IPS-18c (cell line): Measurements from ENCODE around the gene RSU1.

ENCODE experiments used
- H3K4me3 ChIP-seq: 2 replicates; pipeline ENCODE4 v1.7.0; 2013; ENCODE audit warnings: low read depth, mild to moderate bottlenecking, low read length, moderate library complexity; ENCODE audit not compliant: insufficient read depth
- H3K9me3 ChIP-seq: one replicate; pipeline ENCODE4 v1.6.1; 2013; ENCODE audit warnings: mild to moderate bottlenecking, low read length, moderate library complexity; ENCODE audit not compliant: control insufficient read depth, insufficient read depth

Gene RSU1

DNA sequence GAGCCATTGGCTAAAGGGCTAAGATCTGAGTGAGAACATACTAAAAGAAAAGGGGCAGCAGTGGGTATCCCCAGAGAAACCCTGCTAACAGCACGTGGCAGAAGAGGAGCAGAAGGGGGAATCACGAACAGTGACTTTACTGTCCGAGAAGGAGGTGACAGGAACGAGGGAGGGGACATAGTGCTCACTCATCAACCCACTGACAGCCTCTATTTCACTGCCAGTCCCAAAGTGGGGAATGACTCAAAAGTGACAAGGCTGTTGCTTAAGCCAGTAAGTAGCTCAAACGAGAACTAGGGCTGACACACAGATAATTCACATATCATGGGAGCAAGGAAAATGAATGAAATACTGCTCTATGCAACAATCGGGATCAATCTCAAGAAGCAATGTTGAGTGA, 92.7 kb downstream of the RSU1 start:
- Histone ChIP-seq H3K4me3 (no peak overlapping the region), H3K9me3 (no peaks in the 10 kb centered on the region)

DNA sequence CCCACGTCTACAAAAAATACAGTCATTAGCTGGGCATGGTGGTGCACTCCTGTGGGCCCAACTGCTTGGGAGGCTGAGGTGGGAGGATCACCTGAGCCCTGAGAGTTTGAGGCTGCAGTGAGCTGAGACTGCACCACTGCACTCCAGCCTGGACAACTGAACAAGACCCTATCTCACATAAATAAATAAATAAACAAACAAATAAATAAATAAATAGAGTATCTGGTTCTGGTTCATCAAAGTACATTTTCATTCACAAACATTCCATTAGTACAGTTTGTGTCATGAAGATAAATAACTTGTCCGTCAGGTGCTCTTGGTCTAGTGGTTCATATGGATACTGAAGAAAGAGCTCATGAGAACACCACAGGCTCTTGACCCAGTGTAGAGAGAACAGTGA, 96.4 kb downstream of the RSU1 start:
- H3K9me3 ChIP-seq: no peaks in the 10 kb centered on the region
- no peak overlapping the region for H3K4me3 ChIP-seq

DNA sequence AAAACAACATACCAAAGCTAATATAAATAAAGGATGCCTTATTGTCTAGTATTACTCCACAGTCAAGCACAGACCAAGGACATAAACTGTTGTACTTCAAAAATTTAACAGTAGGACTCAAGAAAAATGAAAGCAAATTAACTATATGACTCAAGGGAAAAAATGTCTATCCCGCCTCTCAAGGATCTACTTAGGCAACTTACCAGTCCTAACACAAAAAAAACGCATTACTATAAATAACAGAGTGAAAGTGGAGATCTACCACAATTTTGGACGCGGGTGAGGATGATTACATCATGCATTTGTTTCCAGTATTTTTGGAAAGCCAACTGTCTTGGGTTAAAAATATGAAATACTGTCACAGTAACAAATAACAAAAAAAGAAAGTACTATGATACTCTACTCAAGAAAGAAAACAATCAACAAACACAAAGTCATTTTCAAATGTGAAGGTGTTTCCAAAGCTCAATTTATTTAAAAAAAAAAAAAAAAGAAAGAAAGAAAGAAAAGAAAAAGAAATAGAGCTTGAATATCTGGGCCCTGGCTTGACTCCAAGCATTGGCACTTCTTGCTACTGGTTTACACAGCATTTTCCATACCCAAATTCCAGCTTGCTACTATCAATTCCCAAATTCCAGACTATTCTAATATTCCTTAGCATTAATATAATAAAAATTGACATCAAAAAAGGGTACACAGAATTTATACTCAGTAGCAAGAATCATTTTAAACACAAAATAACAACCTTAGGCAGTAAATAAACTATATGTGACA, 99.4 kb downstream of the RSU1 start:
- H3K4me3 ChIP-seq: no peak overlapping the region
- no peaks in the 10 kb centered on the region for H3K9me3 ChIP-seq

DNA sequence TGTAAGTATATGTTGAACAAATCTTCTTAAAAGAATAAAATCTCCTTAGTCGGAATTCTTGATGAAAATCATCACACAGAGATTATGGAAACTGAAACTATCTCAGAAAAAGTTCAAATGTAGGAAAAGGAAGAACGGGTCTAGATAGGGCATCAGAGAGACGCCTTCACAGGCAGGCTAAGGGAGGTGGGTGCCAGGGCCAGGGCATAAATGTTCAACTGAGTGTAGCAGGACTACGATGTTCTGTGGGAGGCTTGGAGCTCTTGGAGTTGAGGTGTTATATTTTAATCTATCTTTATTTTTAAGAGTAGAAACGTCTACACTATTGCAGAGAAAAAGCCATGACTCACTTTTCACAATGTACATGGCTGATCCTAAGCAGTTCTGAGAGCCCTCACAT, 101.2 kb downstream of the RSU1 start:
- Histone ChIP-seq H3K9me3 (peaks cover 2% of the 10 kb centered on the region), H3K4me3 (no peak overlapping the region)

DNA sequence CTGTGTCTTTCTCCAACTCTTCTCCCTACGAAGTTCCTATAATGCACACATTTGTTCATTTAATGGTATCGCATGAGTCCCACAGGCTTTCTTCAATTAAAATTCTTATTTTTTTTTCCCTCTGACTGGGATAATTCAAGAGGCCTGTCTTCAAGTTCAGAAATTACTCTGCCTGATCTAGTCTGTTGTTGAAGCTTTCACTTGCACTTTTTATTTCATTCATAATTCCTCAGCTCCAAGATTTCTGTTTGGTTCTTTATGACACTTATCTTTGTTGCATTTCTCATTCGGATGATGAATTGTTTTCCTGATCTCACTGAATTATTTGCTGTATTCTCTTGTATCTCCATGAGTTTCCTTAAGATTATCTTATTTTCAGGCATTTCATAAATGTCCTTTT, 103.9 kb downstream of the RSU1 start:
- H3K9me3 ChIP-seq: peaks cover 2% of the 10 kb centered on the region
- no peak overlapping the region for H3K4me3 ChIP-seq

DNA sequence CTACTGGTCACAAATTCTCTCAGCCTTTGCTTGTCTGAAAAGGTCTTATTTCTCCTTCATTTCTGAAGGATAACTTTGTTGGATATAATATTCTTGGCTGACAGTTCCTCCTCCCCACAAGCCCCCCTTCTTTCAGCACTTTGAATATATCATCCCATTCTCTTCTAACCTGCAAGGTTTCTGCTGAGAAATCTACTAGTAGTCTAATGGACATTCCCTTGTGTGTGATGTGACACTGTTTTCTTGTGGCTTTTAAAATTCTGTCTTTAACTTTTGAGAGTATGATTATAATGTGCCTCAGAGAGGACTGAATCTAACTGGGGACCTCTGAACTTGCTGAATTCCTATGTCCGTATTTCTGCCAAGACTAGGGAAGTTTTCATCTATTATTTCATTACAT, 104.3 kb downstream of the RSU1 start:
- Histone ChIP-seq H3K9me3 (peaks cover 2% of the 10 kb centered on the region), H3K4me3 (no peak overlapping the region)

DNA sequence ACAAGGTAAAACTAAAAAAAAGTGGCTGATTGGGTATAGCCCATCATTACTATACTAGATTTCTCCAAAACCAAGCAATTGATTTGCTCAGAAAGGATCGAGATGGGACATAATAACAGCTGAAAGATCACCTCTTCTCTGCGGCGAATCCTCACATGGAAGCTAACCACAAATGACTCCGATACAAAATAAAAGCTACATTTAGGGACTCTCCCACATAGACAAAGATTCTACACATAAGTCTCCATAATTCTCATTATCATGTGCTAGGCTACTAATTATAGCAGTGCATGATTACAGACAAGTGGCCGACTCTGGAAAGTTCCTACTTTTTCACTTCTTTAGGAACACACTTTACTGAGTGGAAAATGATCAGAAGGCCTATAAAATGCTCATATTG, 116.9 kb downstream of the RSU1 start:
- H3K9me3 ChIP-seq: peaks cover 3% of the 10 kb centered on the region
- no peak overlapping the region for H3K4me3 ChIP-seq

DNA sequence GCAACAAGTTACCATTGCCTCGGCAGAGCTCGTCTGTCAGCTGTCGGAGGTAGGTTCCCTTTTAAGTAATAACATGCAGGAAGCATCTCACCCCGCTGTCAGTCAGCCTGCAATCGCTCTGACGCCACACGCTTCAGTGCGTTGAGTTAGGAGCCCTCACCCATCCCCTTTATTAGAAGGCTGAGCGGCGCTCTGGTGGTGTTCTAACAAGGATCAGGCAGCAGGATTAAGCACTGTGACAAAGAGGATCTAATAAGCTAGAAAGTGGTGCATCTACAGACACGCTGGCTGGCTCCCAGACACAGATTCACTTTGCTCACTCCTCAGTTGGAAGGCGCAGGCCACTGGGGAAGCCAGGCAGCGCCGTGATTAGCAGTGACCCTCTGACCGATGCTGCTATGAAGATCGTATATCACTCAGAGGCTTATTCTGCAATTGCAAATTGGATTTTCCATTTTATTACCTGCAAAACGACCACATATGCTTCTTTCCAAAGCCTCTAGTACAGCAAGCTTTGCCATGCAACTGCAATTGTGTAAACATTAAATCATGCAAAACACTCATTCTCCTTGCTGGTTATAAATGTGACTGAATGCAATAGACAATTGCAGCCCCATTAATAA, 117.7 kb downstream of the RSU1 start:
- Histone ChIP-seq H3K4me3 (no peak overlapping the region), H3K9me3 (peaks cover 3% of the 10 kb centered on the region)

DNA sequence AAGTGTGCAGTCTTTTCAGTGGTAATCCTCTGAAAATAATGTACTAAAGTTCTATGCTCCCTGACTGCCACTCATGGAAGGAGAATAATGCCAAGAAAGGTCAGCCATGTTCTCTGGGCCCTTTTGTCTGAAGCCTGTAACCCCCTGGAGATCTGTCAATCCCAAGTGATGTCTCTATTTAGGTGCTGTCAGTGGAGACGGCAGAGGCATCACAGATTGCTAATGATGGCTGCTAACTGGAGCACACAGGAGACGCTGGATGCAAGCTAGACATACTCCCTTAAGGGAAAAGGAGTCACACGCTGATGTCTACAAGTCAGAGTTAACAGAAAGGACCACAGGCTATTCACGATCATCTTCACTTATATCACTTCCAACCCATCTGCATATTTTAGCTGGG, 118.8 kb downstream of the RSU1 start:
- Histone ChIP-seq H3K4me3 (no peak overlapping the region), H3K9me3 (peaks cover 3% of the 10 kb centered on the region)

DNA sequence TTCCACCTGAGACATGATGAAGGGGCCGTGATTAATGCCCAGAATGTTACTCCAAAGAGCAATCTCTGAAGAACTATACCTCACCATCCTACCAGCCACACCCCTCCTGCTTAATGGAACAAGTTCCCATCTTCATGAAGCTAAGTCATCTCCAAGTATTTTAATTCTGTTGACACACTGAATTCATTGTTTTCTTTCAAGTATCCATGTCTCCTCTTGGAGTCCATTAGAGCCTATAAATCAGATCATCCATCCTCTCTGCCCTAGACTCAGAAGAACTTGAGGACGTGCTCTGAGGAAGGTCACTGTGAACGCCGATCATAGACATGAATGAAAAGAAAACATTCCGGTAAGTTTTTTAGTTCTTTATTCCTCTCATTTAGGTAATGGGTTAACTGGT, 126.8 kb downstream of the RSU1 start:
- Histone ChIP-seq H3K9me3 (no peaks in the 10 kb centered on the region), H3K4me3 (no peak overlapping the region)

DNA sequence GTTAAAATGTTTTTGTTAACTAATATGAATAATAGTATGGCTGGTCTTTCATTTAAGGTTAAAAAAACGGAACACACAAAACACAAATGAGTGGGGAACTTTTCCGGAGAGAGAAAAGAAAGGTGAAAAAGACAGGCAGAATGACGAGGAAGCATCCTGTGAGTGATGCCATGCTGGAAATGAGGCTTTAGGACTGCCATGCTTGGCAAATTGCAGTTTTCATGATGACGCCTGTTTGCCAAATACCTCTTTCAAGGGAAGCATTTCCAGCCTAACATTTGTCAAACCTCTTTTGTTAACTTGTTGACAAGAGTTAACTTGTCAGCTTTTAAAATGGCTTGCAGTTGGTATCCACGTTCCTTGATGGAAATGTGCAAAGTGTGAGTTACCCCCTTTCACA, 127.5 kb downstream of the RSU1 start:
- Histone ChIP-seq H3K9me3 (no peaks in the 10 kb centered on the region), H3K4me3 (no peak overlapping the region)

DNA sequence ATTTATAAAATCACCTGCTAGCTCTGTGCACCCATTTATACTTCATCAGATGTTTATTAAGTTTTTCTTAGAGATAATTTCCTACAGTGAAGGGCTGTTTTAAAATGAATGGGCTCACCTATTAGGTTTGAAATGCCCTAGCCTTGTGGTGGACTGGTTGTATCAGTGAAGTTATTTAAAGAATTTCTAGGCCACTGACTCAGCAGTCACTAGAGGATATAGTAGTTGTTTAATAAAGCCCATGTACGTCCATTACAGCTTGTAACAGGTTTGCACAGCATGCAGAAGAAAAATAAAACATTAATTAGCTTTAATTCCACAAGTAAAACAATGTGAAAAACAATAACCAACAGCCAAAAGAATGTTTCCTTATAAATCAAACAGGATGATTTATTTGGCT, 128.0 kb downstream of the RSU1 start:
- Histone ChIP-seq H3K4me3 (no peak overlapping the region), H3K9me3 (no peaks in the 10 kb centered on the region)

DNA sequence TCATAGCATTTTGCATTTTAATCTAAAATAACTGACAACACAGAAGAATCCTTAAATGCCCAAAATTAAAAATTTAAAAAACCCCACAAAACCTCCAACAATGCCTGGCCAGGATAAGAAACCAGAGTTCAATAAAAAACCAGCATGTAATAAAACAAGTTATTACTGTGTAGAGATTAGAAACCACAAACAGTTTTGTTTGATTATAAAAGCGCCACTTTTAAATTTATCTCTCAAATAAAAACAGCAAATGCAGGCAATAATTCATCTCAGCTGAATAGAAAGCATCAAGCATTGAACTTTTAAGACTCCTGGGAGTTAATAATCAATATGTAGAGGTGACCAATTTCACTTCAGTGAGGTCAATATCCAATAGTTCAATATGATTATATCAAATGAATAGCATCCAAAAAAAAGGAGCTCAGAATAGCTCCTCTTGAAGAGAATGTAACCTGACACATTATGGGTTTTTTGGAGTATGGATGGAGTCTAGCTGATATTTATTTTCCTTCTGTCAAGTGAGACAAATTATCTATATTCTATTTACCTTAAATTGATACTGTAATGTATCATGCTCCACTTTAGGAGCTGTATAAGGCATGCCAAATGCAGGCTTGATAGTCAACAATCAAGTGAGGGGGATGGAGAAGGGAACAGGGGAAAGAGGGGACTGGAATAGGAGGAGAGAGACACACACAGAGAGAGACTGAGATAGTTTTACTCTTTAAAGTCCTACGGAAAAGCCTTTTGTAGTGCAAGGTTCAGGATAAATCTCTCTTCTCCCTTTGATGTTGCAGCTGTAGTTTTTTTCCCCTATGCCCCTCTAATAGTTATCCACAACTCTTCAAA, 130.9 kb downstream of the RSU1 start:
- no peaks in the 10 kb centered on the region for H3K9me3 ChIP-seq

DNA sequence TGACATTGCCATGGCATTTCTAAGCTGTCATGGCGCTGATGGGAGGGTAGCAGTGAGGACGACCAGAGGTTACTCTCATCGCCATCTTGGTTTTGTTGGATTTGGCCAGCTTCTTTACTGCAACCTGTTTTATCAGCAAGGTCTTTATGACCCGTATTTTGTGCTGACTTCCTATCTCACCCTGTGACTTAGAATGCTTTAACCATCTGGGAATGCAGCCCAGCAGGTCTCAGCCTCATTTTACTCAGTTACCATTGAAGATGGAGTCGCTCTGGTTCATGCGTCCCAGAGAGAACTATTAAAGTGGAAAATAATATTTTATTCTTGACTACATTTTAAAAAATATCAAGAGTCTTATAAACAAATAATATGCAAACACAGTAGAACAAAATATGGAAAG, 131.7 kb downstream of the RSU1 start:
- no peak overlapping the region for H3K4me3 ChIP-seq
- H3K9me3 ChIP-seq: no peaks in the 10 kb centered on the region

More for the DNA sequence above, 130.9 kb downstream of the RSU1 start:
- H3K4me3 ChIP-seq: no peak overlapping the region

DNA sequence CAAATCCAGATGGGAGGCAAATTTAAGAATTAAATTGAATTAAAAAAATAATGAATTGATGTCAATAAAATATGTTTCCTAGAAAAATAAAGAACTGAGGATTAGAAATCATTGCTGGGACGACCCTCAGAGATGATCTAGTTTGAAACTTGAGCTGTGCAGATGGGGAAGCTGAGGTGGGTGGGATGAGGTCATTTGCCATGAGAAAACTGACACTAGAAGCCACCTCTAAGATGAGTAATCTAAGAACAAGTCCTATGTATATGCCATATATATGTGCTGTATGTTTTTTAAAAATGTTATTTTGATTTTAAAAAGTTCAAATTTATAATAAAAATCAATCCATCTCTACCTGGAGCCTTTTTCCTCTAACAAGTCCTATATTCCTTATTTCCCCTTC, 135.7 kb downstream of the RSU1 start:
- Histone ChIP-seq H3K4me3 (no peak overlapping the region), H3K9me3 (no peaks in the 10 kb centered on the region)

DNA sequence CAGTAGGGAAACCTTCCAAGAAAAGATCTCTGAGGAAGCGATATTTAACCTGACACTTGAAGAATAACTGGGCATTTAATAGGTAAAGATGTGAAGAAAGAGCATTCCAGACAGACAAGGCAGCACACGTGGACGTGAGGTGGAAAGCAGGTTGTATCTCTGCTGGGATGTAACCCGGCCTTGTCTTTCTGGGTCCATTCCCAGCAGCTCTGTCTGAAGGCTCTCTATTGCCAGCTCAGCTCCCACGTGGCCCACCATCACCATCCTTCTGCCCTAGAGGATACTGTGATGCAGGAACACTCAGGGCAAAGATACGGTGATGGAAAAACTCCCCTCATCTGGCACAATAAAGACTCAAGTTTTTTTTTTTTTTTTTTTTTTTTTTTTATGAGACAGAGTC, 137.7 kb downstream of the RSU1 start:
- no peaks in the 10 kb centered on the region for H3K9me3 ChIP-seq
- H3K4me3 ChIP-seq: no peak overlapping the region

DNA sequence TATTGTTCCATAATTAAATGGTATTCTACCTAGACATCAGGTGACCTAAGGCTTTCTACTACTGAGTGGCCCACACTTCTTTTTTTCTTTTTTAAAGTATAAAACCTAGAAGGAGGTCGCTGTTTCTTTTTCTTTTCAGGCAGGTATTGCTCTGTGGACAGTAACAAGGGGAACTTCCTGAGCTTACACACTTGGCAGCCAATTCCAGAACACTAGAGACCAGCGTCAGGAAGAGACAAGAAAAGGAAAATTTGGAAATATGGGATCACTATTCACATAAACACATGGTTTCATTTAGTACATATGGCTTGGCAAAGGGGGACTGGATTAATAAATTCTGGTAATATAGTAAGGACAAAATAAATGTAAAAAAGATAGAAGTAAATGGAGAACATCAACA, 141.9 kb downstream of the RSU1 start:
- Histone ChIP-seq H3K4me3 (no peak overlapping the region), H3K9me3 (no peaks in the 10 kb centered on the region)

DNA sequence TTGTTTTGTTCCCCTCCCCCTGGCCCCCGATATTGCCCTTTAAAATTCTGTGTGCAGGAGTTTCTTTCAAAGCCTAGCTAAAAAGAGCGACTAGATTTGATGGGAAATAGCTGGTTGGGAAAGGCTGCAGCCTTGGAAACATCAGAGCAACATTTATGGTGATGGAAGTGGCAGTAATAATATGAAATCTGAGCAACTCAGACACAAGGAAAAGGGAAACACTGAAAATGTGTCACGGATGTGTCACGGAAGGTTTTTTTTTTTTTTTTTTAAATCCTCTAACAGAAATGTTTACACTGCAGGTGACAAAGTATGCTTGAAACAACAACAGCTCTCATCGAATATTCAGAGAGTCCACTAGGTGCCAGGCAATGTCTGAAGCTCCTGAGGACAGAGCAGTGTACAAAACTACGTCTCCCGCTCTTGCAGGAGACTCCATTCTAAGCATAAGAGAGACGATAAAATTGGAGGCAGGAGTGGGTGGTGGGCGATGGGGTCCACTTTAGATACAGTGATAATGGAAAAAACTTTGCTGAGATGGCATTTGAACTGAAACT, 143.0 kb downstream of the RSU1 start:
- no peak overlapping the region for H3K4me3 ChIP-seq
- no peaks in the 10 kb centered on the region for H3K9me3 ChIP-seq
